GM18517 (cell line): ENCODE results near the gene TNKS1BP1.
A peak's percentile ranks its signal among the peaks of the same experiment; 100 is the strongest.
"Not testable (repeated sequence)": the region's sequence is repeated elsewhere in the genome, so short reads cannot be mapped to it uniquely, and the experiment has no call there.

Experiments
- ATAC-seq: cut with Tn5 transposase; IDR thresholded peaks from one replicate; pipeline ENCODE4 v1.9.1; 2021; ENCODE audit warnings: mild to moderate bottlenecking, moderate library complexity; ENCODE audit not compliant: unreplicated experiment

The TNKS1BP1 gene

GRCh38 chr11:57356268-57356667 lies 31.5 kb upstream of the TNKS1BP1 start:
- ATAC-seq: no peak

GRCh38 chr11:57354699-57355098 lies 29.9 kb upstream of the TNKS1BP1 start:
- no peak for ATAC-seq

GRCh38 chr11:57353852-57354251 lies 29.1 kb upstream of the TNKS1BP1 start:
- ATAC-seq: no peak

DNA sequence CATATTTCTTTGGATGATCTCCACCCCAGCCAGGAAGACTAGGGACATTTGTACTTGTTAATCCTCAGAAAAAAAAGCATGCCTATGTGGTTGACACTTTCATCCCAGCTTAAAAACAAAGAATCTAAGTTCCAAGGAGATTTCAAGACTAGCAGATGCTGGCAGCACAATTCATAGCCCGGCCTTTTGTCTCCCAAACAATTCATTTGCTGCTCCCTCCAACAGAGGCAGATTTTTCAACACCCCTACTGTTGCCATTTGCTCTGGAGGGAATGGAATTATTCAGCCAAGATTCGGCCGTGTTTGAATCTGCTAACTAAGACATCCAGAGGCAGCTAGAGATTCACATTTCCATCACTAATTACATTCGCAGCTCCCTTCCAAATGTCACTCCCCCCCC lies 28.7 kb upstream of the TNKS1BP1 start:
- no peak for ATAC-seq

GRCh38 chr11:57353036-57353435 lies 28.3 kb upstream of the TNKS1BP1 start:
- ATAC-seq: no peak

GRCh38 chr11:57349491-57350274 lies 24.9 kb upstream of the TNKS1BP1 start:
- no peak for ATAC-seq

DNA sequence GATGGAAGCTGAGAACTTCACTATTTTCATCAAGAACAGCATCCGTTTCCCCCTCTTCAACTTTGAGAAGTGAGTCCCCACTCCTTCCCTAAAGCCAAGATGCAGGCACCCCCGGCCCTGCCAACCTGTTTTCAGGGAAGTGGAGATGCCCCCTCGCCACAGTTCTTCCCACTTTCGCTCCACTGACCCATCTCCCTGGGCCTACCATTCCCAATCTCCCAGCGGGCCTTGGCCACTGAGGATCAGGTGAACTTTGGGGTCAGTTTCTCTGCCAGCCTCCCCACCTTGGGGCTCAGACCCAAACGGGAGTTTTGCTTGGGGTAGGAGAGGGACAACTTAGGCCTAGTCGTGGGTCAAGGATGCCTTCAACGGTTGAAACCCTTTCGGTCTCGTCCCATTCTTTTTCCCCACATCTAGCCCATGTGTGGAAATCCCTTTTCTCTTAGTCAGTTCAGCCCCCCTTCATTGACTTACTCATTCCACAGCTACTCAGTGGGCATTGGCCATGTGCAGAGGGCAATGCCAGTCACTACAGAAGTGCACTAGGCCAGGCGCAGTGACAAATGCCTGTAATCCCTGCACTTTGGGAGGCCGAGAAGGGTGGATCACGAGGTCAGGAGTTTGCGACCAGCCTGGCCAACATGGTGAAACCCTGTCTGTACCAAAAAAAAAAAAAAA lies 24.0 kb upstream of the TNKS1BP1 start:
- ATAC-seq: no peak

DNA sequence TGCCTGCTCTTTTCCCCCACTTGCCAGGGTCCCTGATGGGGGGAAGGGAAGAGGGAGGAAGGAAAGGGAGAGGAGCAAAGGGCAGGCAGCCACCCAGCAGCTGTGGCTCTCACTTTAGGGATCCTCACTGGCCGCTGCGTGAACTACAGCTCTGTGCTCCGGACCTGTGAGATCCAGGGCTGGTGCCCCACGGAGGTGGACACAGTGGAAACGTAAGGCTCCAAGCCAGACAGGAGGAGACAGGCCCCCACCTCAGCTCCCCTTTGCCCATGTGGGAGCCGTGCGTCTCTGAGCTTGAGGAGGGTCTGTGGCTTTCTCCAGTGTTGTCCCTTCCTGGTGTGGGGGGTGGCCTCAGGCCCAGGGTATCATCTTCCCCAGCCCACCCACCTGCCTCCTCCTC lies 23.3 kb upstream of the TNKS1BP1 start:
- ATAC-seq: no peak

DNA sequence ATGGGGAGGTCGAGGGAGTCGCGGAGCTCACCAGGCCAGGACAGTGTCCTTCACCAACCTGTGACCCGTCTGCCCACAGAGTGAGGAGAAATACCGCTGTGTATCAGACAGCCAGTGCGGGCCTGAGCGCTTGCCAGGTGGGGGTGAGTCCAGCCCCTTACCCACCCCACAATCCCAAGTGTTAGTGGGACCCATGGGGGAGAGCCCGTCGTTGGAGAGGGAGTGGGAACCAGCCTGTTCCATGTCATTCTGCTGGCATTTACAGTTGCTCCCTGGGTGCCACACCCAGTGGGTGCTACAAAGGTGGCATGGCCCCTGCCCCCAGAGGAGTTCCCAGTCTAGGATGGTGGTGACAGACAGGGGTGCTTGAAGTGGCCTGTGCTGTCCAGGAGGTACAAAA lies 22.6 kb upstream of the TNKS1BP1 start:
- no peak for ATAC-seq

GRCh38 chr11:57345555-57346211 lies 20.9 kb upstream of the TNKS1BP1 start:
- peak; percentile 69 for ATAC-seq

- ATAC-seq: no peak
Measured at GRCh38 chr11:57344826-57345225, 20.1 kb upstream of the TNKS1BP1 start.

DNA sequence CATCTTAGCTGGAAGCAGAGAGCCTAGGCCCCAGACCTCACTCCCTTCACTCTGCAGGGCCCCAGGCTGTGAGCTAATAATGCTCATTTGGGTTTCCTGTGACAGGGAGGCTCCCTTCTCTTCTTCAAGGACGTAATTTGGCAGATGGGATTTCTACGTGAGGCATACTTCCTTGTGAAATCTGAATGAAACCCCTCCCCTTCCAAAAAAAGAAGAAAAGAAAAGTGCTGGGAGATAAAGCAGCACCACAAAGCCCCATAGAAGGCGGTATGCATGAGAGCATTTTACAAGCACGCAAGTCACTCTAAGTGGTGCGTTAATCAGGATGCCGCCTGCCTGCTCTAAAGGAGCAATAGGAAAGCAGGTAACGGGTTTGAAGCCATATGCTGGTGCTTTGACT lies 19.1 kb upstream of the TNKS1BP1 start:
- ATAC-seq: no peak

GRCh38 chr11:57342702-57343101 lies 17.9 kb upstream of the TNKS1BP1 start:
- ATAC-seq: no peak

DNA sequence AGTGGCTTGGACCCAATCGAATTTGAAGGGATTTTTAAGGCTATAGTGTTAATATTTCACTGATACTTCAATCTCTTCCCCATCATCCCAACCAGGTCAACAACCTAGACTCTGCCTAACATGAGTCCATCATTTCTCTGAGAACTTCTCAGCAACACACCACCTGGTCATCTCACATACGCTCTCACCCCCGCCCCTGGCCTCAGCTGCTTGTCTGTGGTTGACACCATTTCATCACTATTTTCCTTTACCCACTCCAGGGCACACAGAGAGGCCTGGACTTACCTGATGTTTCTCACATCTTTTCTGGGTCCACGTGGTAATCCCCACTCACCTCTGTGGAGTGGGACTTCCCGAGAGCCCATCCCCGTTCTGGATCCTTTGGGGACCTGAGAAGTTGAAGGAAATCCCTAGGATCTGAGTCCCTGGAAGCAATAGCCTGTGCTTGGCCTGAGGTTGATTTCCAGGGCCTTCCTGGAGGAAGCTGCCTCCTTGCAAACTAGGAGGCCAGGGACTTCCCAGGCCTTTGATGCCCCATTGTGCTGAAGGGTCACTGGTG lies 16.6 kb upstream of the TNKS1BP1 start:
- no peak for ATAC-seq

DNA sequence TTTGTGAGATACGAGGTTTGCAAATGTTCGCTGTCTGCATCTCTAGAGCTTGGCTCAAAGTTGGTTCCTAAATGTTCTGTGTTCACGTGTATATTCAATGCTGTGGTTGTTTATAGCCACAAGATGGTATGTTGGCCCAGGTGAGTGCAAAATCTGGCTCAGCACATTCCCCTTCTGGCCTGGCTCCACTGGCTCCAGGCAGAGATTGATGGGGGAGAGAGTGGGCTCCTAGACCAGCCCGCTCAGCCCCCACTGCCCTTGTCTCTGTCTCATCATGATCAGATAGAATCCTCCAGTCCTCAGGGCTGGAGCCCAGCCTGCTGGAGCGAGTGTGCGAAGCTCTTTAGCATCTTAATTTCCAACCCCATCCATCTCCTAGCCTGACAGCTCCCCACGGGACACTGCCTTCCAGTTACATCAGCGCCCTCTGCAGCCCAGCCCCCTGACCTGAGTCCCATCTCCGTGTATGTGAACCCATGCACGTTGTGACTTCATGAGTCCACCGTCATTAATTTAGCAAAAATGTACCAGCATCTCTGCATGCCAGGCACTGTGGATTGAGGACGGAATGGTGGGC lies 15.4 kb upstream of the TNKS1BP1 start:
- no peak for ATAC-seq

DNA sequence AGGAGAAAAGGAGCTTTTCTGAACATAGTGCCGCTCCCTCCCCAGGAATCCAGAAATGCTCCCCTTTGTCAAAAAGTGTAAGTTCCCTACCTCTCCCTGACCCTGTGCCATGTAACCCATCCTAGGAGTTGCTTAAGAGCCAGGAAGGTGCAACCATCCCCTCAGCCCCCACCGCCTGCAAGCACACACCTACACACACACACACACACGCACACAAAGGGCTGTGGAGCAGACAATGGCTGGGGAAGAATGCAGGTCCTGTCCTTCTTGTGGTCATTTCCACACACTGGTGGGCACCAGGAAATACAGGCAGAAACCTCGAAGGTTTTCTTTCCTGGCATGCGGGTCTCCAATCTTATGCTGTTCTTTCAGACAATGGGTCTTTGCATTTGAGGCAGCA lies 14.6 kb upstream of the TNKS1BP1 start:
- no peak for ATAC-seq

GRCh38 chr11:57338142-57338541 lies 13.4 kb upstream of the TNKS1BP1 start, which contains the start of gene P2RX3:
Gene P2RX3 (plus strand): TSS chr11:57338352. CDS start chr11:57338551, 199 bp downstream.
- ATAC-seq: no peak

GRCh38 chr11:57336856-57337255 lies 12.1 kb upstream of the TNKS1BP1 start:
- not testable (repeated sequence) for ATAC-seq

DNA sequence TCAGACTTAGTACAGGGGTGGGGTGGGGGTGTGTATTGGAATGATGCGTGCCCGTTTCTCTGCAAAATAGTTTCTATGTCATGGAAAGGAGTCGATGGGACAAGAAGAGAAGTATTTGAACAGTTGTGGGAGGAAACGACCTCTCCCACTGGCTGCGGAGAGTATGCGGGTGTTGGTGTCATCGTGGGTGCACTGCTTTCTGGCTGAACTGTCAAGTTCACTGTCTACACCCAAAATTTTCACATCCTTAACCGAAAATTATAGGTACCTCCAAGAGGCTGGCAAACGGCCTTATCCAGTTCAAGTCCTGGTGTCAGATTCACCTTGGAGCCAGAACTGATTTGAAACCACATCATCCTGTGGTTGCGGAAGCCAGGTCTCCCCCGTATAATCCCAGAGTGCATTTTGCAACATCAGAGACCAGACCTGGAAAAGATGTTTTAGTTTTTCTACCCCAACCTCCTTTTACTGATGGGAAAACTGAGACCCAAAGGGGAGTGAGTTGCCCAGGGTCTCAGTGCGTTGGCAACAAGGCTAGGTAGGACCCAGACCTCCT lies 11.4 kb upstream of the TNKS1BP1 start:
- no peak for ATAC-seq

DNA sequence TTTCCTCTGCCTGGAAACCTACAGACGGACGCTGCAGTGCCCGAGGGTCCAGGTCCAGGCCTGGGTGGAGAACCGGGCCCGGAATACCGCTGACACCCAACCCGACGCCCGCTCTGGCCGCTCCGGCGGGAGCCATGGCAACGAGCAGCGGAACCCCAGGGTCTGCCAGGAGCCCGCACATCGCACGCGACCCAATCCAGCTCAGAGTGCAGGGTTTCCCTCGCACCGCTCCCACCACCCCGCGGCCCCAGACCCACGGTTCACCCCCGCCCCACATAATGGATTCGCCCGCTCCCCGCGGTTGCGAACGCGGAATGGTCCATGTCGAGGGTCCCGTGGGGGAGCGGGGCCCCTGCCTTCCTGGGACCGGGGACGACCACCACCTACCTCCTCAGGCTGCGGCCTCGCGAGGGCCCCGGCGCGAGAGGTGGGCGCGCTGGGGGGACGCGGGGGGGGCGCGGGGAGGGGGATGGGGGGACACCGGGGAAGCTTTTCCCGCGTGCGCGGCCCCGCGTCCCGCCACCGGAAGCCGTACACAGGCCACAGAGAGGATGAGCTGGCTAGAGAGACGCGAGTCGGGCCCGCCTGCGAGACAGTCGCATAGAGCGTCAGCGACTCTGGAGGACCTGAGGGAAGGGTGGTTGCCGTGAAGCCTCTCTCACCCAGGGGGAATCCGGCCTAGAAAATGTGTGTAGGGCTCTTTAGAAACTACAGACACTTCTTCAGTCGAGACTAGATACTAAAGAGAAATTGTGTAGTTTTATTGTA lies 10.8 kb upstream of the TNKS1BP1 start, which contains the start of gene SSRP1:
Gene SSRP1, minus strand, starts transcription at position 550 of the 768 bp plus-strand sequence. CDS start 771 bp downstream, outside the sequence.
- ATAC-seq: peak; percentile 96
